ENCODE results near the gene NT5DC1.
A peak's percentile ranks its signal among the peaks of the same experiment; 100 is the strongest.

NT5DC1 gene

GRCh38 chr6:116100419-116101301 is at the start of gene NT5DC1:
Gene NT5DC1, plus strand, starts transcription at chr6:116100853. Its CDS starts 78 bp downstream, at chr6:116100931.
- peak; percentile 11 for DNase-seq

- DNase-seq = no peak
These were observed 49.4 kb upstream of the NT5DC1 start for GRCh38 chr6:116051244-116051643.

GRCh38 chr6:116055513-116055912 is 45.1 kb upstream of the NT5DC1 start:
- no peak for DNase-seq

GRCh38 chr6:116057766-116058165 is 42.9 kb upstream of the NT5DC1 start:
- no peak for DNase-seq

- no peak for DNase-seq
These were observed 40.7 kb upstream of the NT5DC1 start for GRCh38 chr6:116059713-116060571.

- no peak for DNase-seq
These were observed 39.9 kb upstream of the NT5DC1 start, which contains the start of gene FRK for GRCh38 chr6:116060572-116061283. Gene FRK, minus strand, starts transcription at chr6:116060891. Its CDS starts 580 bp downstream, at chr6:116060311.

GRCh38 chr6:116062496-116062895 is 38.2 kb upstream of the NT5DC1 start:
- DNase-seq = no peak

- no peak for DNase-seq
These were observed 36.0 kb upstream of the NT5DC1 start for GRCh38 chr6:116064666-116065065.

GRCh38 chr6:116066789-116067188 is 33.9 kb upstream of the NT5DC1 start:
- DNase-seq = no peak

GRCh38 chr6:116070101-116070500 is 30.6 kb upstream of the NT5DC1 start:
- DNase-seq = no peak

- DNase-seq = no peak
These were observed 29.9 kb upstream of the NT5DC1 start for GRCh38 chr6:116070616-116071389.

GRCh38 chr6:116072368-116072767 is 28.3 kb upstream of the NT5DC1 start:
- DNase-seq = no peak

- DNase-seq = no peak
These were observed 26.8 kb upstream of the NT5DC1 start for GRCh38 chr6:116073765-116074440.

GRCh38 chr6:116074732-116075390 is 25.8 kb upstream of the NT5DC1 start:
- no peak for DNase-seq

- DNase-seq = no peak
These were observed 22.1 kb upstream of the NT5DC1 start for GRCh38 chr6:116078522-116078921.

- no peak for DNase-seq
These were observed 21.7 kb upstream of the NT5DC1 start for GRCh38 chr6:116078945-116079344.

- no peak for DNase-seq
These were observed 17.6 kb upstream of the NT5DC1 start for GRCh38 chr6:116083052-116083451.

GRCh38 chr6:116084284-116084683 is 16.4 kb upstream of the NT5DC1 start:
- no peak for DNase-seq

GRCh38 chr6:116087437-116088027 is 13.1 kb upstream of the NT5DC1 start:
- DNase-seq = no peak

GRCh38 chr6:116088946-116089345 is 11.7 kb upstream of the NT5DC1 start:
- no peak for DNase-seq

- no peak for DNase-seq
These were observed 10.4 kb upstream of the NT5DC1 start for GRCh38 chr6:116090251-116090650.
